GM23248 (cell line): ENCODE results near the gene CRYBA4. TPM values are rescaled to one million over a fixed set of nuclear protein-coding genes. Genes with fewer than 3 reads are reported as not detected.

ENCODE experiments used
- DNase-seq: peaks from one replicate; pipeline ENCODE4 v3.0.0-alpha.2; 2015
- H2AFZ ChIP-seq: fragments of 200-600 bp; sonication (generic); 2 replicates; pipeline ENCODE4 v1.6.1; 2016; ENCODE audit warnings: antibody characterized with exemption
- H3F3A ChIP-seq: fragments of 200-600 bp; sonication (generic); 2 replicates; pipeline ENCODE4 v1.6.1; 2016; ENCODE audit warnings: mild to moderate bottlenecking, antibody characterized with exemption, mixed run types; ENCODE audit not compliant: insufficient read depth
- H3K27ac ChIP-seq: fragments of 200-600 bp; sonication (generic); 2 replicates; pipeline ENCODE4 v1.5.1; 2016; ENCODE audit warnings: mild to moderate bottlenecking
- H3K27me3 ChIP-seq: fragments of 200-600 bp; sonication (generic); replicated peaks from 2 replicates; pipeline ENCODE4 v1.6.1; 2016; ENCODE audit warnings: mild to moderate bottlenecking; ENCODE audit not compliant: insufficient read depth
- H3K36me3 ChIP-seq: fragments of 200-600 bp; sonication (generic); 2 replicates; pipeline ENCODE4 v1.6.1; 2016; ENCODE audit warnings: low read depth, mild to moderate bottlenecking
- H3K4me1 ChIP-seq: fragments of 200-600 bp; sonication (generic); 2 replicates; pipeline ENCODE4 v1.6.1; 2016; ENCODE audit warnings: mild to moderate bottlenecking; ENCODE audit not compliant: insufficient read depth
- H3K4me2 ChIP-seq: fragments of 200-600 bp; sonication (generic); one replicate; pipeline ENCODE4 v1.6.1; 2016; ENCODE audit warnings: mild to moderate bottlenecking; ENCODE audit not compliant: unreplicated experiment
- H3K4me3 ChIP-seq: fragments of 200-600 bp; sonication (generic); 2 replicates; pipeline ENCODE4 v1.5.1; 2016; ENCODE audit warnings: mild to moderate bottlenecking
- H3K79me2 ChIP-seq: fragments of 200-600 bp; sonication (generic); 2 replicates; pipeline ENCODE4 v1.6.1; 2016; ENCODE audit warnings: mild to moderate bottlenecking; ENCODE audit not compliant: insufficient read depth
- H3K9ac ChIP-seq: fragments of 200-600 bp; sonication (generic); 2 replicates; pipeline ENCODE4 v1.6.1; 2016; ENCODE audit warnings: mild to moderate bottlenecking
- H3K9me2 ChIP-seq: fragments of 200-600 bp; sonication (generic); 2 replicates; pipeline ENCODE4 v1.6.1; 2016; ENCODE audit warnings: mixed run types, mild to moderate bottlenecking, moderate library complexity; ENCODE audit not compliant: insufficient read depth
- H3K9me3 ChIP-seq: fragments of 200-600 bp; sonication (generic); one replicate; pipeline ENCODE4 v1.6.1; 2017; ENCODE audit warnings: low read depth
- H4K20me1 ChIP-seq: fragments of 200-600 bp; sonication (generic); 2 replicates; pipeline ENCODE4 v1.6.0; 2016; ENCODE audit not compliant: insufficient read depth
- EZH2 ChIP-seq: fragments of 200-600 bp; sonication (generic); IDR thresholded peaks from 2 replicates; pipeline ENCODE4 v1.6.1; 2018; ENCODE audit warnings: antibody characterized with exemption, mild to moderate bottlenecking; ENCODE audit not compliant: insufficient read depth, poor library complexity, severe bottlenecking
- EZH2phosphoT487 ChIP-seq: fragments of 200-600 bp; sonication (generic); IDR thresholded peaks from 2 replicates; pipeline ENCODE4 v1.6.1; 2018; ENCODE audit warnings: antibody characterized with exemption, moderate library complexity, mild to moderate bottlenecking, low read depth; ENCODE audit not compliant: insufficient read depth
- WGBS, 2 experiments: methylation state at CpG; one replicate each; pipeline ENCODE4 v1.1.6; 2015 to 2017; ENCODE audit warnings: low lambda C conversion rate in 2 of 2, low coverage in 1 of 2; ENCODE audit errors: missing lambda C conversion rate in 2 of 2; 5-methylcytosine and 5-hydroxymethylcytosine counted together
- in situ Hi-C: fragments of 300-500 bp; cut with MboI; formaldehyde crosslinking; loops from 2 replicates; pipeline ENCODE4 v1.15.0; 2020
- polyA plus RNA-seq: library from polyadenylated mRNA; unstranded; fragments of >200 nt; fragmentation: Nextera tagmentation; extraction: Ambion mirVana; gene quantifications from 2 replicates; pipeline ENCODE4 v1.2.1, GENCODE V29; 2016
- total RNA-seq: library from RNA; depleted of rRNA; stranded (reverse); fragments of >200 nt; shearing (Covaris generic); gene quantifications from 2 replicates; pipeline ENCODE4 v1.2.3, GENCODE V29; 2014

Gene CRYBA4
- total and polyA plus RNA-seq, 2 experiments from 2014 or later: not detected

DNA sequence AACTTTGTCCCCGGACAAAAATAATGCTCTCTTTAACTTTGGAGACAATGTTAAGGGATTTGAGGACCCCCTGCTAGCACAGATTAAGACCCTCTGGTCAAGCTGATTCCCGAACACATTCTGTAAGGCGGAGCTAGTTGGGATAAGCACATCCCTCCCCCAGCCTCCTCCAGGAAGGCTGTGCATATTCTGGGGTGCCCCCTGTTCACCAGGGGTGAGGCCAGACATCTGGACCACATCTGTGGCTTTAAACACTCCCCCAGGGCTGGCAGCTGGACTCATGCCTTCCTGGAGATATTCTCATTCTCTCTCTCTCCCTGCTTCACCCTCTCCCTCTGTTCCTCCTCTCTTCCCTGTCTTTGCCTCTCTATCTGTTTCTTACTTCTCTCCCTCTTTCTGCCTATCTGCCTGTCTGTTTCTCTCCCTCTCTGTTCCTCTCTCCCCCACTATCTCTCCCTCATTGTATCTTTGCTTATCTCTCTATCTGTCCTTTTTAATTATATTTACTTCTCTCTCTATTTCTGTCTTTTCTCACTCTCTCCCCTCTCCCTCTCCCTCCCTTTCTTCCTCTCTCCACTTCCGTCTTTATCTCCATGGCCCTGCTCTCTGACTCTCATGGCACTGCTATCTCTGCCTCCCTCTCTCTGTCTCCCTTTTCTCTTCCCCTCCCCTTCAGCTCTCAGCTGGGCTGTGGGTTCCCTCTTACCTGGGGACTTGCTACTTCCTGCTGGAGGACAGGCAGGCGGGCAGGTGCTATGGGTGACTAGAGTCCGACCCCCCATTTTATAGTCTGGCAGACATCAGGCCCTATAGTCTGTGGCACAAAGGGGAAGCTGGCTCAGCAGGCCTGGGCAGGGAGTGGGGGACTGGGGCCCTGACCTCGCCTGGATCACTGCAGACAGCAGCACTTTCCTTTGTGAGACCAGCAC lies 4.2 kb upstream of the CRYBA4 start, which contains the start of gene CRYBB1:
Gene CRYBB1 (minus strand): TSS at position 757 of the 929 bp plus-strand sequence. CDS start 1,708 bp downstream, outside the sequence.
- no peaks in the 10 kb centered on the region for H4K20me1 ChIP-seq
- H3F3A ChIP-seq: no peaks in the 10 kb centered on the region
- H3K4me3 ChIP-seq: no peak within 1 kb of the TSS
- in situ Hi-C loops: no loop called here
- H3K27me3 ChIP-seq: 0 out of 2 replicates have a peak, but pooled peaks cover 7% of the 10 kb centered on the region
- no peak within 1 kb of the TSS for H3K27ac ChIP-seq
- H3K4me2 ChIP-seq: no peak within 1 kb of the TSS
- H3K4me1 ChIP-seq: no peaks in the 10 kb centered on the region
- 63 to 67% methylated on average over 7 of the region's 7 CpGs for WGBS, 2 experiments
- no peak for DNase-seq
- no peaks in the 10 kb centered on the region for H3K9me2 ChIP-seq
- no peaks in the 10 kb centered on the region for H3K79me2 ChIP-seq
- H2AFZ ChIP-seq: no peak within 1 kb of the TSS
- no peaks in the 10 kb centered on the region for H3K36me3 ChIP-seq
- H3K9me3 ChIP-seq: no peaks in the 10 kb centered on the region
- H3K9ac ChIP-seq: no peak within 1 kb of the TSS
- TF ChIP-seq EZH2phosphoT487: no peak
- TF ChIP-seq EZH2: no peak

DNA sequence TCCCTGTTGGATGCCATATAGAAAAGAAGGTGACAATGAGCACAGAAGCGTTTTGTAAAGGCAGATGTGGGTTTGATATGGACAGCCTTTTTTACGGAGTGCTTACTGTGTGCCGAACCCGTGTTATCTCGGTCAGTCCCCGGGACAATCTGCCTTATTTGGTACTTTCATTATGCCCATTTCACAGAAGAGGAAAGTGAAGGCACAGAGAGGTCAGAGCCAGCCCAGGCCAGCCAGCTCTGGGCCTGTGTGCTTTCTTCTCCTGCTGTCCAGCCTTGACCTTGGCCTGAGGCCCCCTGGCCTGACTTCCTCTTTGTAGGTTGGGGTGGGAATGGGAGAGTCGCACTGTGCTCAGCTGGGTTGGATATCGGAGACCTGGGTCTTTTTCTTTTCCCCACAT lies 3.3 kb upstream of the CRYBA4 start:
- no peaks in the 10 kb centered on the region for H3K4me1 ChIP-seq
- H3K27me3 ChIP-seq: 0 out of 2 replicates have a peak, but pooled peaks cover 7% of the 10 kb centered on the region
- no peak overlapping the region for H3K27ac ChIP-seq
- no peak overlapping the region for H3K4me3 ChIP-seq
- H3K9ac ChIP-seq: no peak overlapping the region
- no peaks in the 10 kb centered on the region for H3K79me2 ChIP-seq
- TF ChIP-seq EZH2 (no peak), EZH2phosphoT487 (no peak)
- no peaks in the 10 kb centered on the region for H4K20me1 ChIP-seq
- no peaks in the 10 kb centered on the region for H3K9me3 ChIP-seq
- H3K4me2 ChIP-seq: no peak overlapping the region
- no peak for DNase-seq
- WGBS, 2 experiments: 81 to 85% methylated on average over 8 of the region's 8 CpGs
- H2AFZ ChIP-seq: no peak overlapping the region
- no peaks in the 10 kb centered on the region for H3K36me3 ChIP-seq
- H3K9me2 ChIP-seq: no peaks in the 10 kb centered on the region
- in situ Hi-C loops: no loop called here
- H3F3A ChIP-seq: no peaks in the 10 kb centered on the region

DNA sequence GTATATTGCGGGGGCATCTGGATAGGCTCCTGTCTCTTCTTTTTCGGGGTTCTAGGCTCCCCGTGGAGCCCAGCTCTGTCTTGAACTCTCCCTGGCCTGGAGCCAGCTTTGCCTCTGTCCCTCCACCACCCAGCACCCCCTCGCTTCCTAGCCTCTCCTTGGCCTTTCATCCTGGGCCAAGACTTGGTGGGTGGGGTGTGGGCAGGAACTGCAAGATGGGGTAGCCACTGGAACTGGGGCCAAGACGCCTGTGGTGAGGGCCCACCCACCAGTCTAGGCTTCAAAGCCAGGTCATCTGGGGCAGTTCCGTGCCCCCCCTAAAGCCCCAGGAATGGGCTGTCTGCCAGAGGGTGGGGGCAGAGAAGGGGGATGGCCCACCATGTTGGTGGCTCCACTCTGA lies 2.3 kb upstream of the CRYBA4 start:
- Histone ChIP-seq H3K4me2 (no peak overlapping the region), H2AFZ (no peak overlapping the region), H3K4me1 (no peaks in the 10 kb centered on the region), H3K79me2 (no peaks in the 10 kb centered on the region), H3K9me3 (no peaks in the 10 kb centered on the region), H3K36me3 (no peaks in the 10 kb centered on the region), H3K27ac (no peak overlapping the region), H3K4me3 (no peak overlapping the region), H3K9me2 (no peaks in the 10 kb centered on the region), H3K9ac (no peak overlapping the region), H3K27me3 (peaks cover 11% of the 10 kb centered on the region; the same call in 1 of the 2 replicates), H4K20me1 (no peaks in the 10 kb centered on the region), H3F3A (no peaks in the 10 kb centered on the region)
- no peak for DNase-seq
- 50 to 56% methylated on average over 6 of the region's 6 CpGs for WGBS, 2 experiments
- no peak for TF ChIP-seq EZH2phosphoT487
- TF ChIP-seq EZH2: no peak
- in situ Hi-C loops: no loop called here

DNA sequence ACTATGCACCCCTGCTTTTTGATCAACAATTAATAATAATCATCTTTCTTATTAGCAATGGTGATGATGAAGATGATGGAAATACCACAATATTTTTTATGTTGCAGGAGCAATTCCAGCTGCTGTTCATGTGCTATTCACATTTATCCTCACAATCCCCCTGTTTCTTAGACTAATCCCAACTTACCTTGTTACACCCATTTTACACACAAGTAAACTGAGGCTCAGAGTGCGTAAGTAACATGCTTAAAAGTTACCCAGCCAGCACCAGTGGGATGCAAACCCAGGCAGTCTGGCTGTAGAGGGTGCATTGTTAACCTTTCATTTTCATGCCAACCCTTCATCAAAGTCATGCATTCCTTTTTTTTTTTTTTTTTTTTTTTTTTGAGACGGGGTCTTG lies 1.6 kb upstream of the CRYBA4 start:
- Histone ChIP-seq H4K20me1 (no peaks in the 10 kb centered on the region), H3K9ac (no peak overlapping the region), H3K4me1 (no peaks in the 10 kb centered on the region), H3K9me2 (no peaks in the 10 kb centered on the region), H2AFZ (no peak overlapping the region), H3K27ac (no peak overlapping the region), H3K9me3 (no peaks in the 10 kb centered on the region), H3K36me3 (no peaks in the 10 kb centered on the region), H3K27me3 (peaks cover 9% of the 10 kb centered on the region; the same call in 1 of the 2 replicates), H3F3A (no peaks in the 10 kb centered on the region), H3K79me2 (no peaks in the 10 kb centered on the region), H3K4me3 (no peak overlapping the region), H3K4me2 (no peak overlapping the region)
- in situ Hi-C loops: no loop called here
- DNase-seq: no peak
- TF ChIP-seq EZH2phosphoT487: no peak
- TF ChIP-seq EZH2: no peak
- whole genome bisulfite sequencing, 2 experiments: 63 to 66% methylated on average over 2 of the region's 2 CpGs
